Left lung (tissue), 10 donors: ENCODE data around the gene RGS3. TPM values are rescaled to one million over a fixed set of nuclear protein-coding genes. Genes with fewer than 3 reads are reported as not detected.

Experiments
- ATAC-seq: fragments of 200-7000 bp; cut with Tn5 transposase; one replicate; pipeline ENCODE4 v1.9.1; 2020; ENCODE audit warnings: moderate library complexity
- DNase-seq, 4 donors: peaks; one replicate each; pipeline ENCODE4 v3.0.0-alpha.2; 2013 to 2020
- H3K27ac ChIP-seq, 2 donors: fragments of 200-600 bp; sonication (generic) in 1 of 2; one replicate each; pipeline versions ENCODE4 v1.5.0 to v1.8.0; 2020 to 2021
- H3K27me3 ChIP-seq, 2 donors: fragments of 200-600 bp; sonication (generic) in 1 of 2; one replicate each; pipeline versions ENCODE4 v1.5.0 to v1.8.0; 2020 to 2021
- H3K36me3 ChIP-seq, 2 donors: fragments of 200-600 bp; sonication (generic) in 1 of 2; one replicate each; pipeline versions ENCODE4 v1.5.0 to v1.8.0; 2020 to 2021
- H3K4me1 ChIP-seq, 2 donors: fragments of 200-600 bp; one replicate each; pipeline ENCODE4 v1.8.0; 2021
- H3K4me3 ChIP-seq, 2 donors: fragments of 200-600 bp; sonication (generic) in 1 of 2; one replicate each; pipeline versions ENCODE4 v1.5.0 to v1.8.0; 2020 to 2021; ENCODE audit warnings: mild to moderate bottlenecking in 1 of 2
- H3K9me3 ChIP-seq, 2 donors: fragments of 200-600 bp; sonication (generic) in 1 of 2; one replicate each; pipeline versions ENCODE4 v1.5.0 to v1.8.0; 2020 to 2021
- CTCF ChIP-seq, 2 donors: fragments of 200-600 bp; sonication (generic) in 1 of 2; IDR thresholded peaks; one replicate each; pipeline versions ENCODE4 v1.5.0 to v1.8.0; 2021; ENCODE audit warnings: antibody characterized with exemption in 2 of 2
- intact Hi-C, 2 donors: fragments of 100-400 bp; cut with DNase I; formaldehyde crosslinking; loops; one replicate each; pipeline versions ENCODE4 v1.11.2 to v1.14.2; 2022
- polyA plus RNA-seq, 6 donors: library from polyadenylated mRNA; unstranded; fragments of 120-200 nt; gene quantifications; one replicate each; pipeline ENCODE4 v1.2.1, GENCODE V29; 2013; ENCODE audit not compliant: insufficient read length in 6 of 6
- total RNA-seq, 2 donors: library from RNA; stranded (reverse); fragmentation: NEBNext Ultra II Directional; extraction: Animal tissue kit (Norgen Biotek cat#: 25700); gene quantifications; one replicate each; pipeline ENCODE4 v1.2.1, GENCODE V29; 2021
- donor health status: DM: no; HTN: yes; CAD: no.
- donor health status: DM: no; HTN: no; CAD: no.

The RGS3 gene
- total and polyA plus RNA-seq, 8 donors: 69.6 to 96.9 (median 77.4) TPM

- peak in 3 of 4 donors; percentile 61 to 88 (median 75) for DNase-seq
- peak; percentile 68 for ATAC-seq
- no peak overlapping the region for H3K27ac ChIP-seq
Observed at GRCh38 chr9:113602126-113603047, 138.9 kb downstream of the RGS3 start.

DNA sequence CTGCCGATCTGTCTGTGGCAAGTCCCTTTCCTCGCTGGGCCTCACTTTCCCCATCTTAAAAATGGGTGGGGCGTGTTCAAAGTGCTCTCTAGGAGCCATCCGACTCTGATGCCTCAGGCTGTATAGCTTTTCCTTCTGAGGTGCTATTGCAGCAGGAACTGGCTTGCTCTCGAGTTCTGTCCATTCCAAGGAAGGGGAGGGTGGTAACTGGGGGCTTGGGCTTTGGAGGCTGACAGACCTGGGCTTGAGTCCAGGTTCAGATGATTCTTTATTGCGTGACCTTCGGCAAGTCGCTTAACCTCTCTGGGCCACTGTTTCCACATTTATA lies 139.5 kb downstream of the RGS3 start:
- ATAC-seq (no peak), DNase-seq (no peak)
- no peak for TF ChIP-seq CTCF (IDR thresholded peaks at IDR 0.05)
- Histone ChIP-seq H3K27me3 (no peaks in the 10 kb centered on the region), H3K4me1 (peaks cover 13 to 28% of the 10 kb centered on the region in 2 donors), H3K27ac (no peak overlapping the region), H3K4me3 (no peak overlapping the region), H3K9me3 (no peaks in the 10 kb centered on the region), H3K36me3 (peaks cover 0 to 12% of the 10 kb centered on the region in 2 donors)
- intact Hi-C loops: no loop called here

More at GRCh38 chr9:113602126-113603047, 138.9 kb downstream of the RGS3 start:
- H3K27me3 ChIP-seq: no peaks in the 10 kb centered on the region
- no peaks in the 10 kb centered on the region for H3K9me3 ChIP-seq
- peaks cover 0 to 18% of the 10 kb centered on the region in 2 donors for H3K36me3 ChIP-seq
- no peak for TF ChIP-seq CTCF (IDR thresholded peaks at IDR 0.05)
- no peak overlapping the region for H3K4me3 ChIP-seq
- H3K4me1 ChIP-seq: peaks cover 18 to 35% of the 10 kb centered on the region in 2 donors
- intact Hi-C loops: no loop called here

GRCh38 chr9:113603773-113604172 lies 140.2 kb downstream of the RGS3 start:
- H3K4me3 ChIP-seq: no peak overlapping the region
- no peak for DNase-seq
- intact Hi-C loops: no loop called here
- no peaks in the 10 kb centered on the region for H3K27me3 ChIP-seq
- no peak overlapping the region for H3K27ac ChIP-seq
- H3K36me3 ChIP-seq: peaks cover 0 to 5% of the 10 kb centered on the region in 2 donors
- no peaks in the 10 kb centered on the region for H3K9me3 ChIP-seq
- H3K4me1 ChIP-seq: peaks cover 13 to 23% of the 10 kb centered on the region in 2 donors
- TF ChIP-seq CTCF (IDR thresholded peaks at IDR 0.05): no peak
- ATAC-seq: no peak

DNA sequence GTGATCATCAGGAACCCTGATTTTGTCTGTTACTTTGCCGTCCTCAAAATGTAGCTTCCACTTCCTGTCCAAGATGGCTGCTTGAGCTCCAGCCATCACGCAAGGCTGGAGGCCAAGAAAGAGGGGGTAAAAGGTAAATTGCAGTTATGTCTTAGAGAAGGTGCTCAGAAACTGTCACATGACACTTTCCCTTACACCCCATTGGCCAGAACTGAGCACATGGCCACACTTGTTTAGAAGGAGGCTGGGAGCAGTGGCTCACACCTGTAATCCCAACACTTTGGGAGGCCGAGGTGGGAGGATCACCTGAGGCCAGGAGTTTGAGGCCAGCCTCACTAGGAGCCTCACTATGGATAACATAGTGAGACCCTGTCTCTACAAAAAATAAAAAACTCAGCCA lies 140.9 kb downstream of the RGS3 start:
- peaks cover 10 to 23% of the 10 kb centered on the region in 2 donors for H3K4me1 ChIP-seq
- H3K9me3 ChIP-seq: no peaks in the 10 kb centered on the region
- no peaks in the 10 kb centered on the region for H3K36me3 ChIP-seq
- H3K27me3 ChIP-seq: no peaks in the 10 kb centered on the region
- ATAC-seq: no peak
- intact Hi-C loops: no loop called here
- H3K27ac ChIP-seq: no peak overlapping the region
- no peak overlapping the region for H3K4me3 ChIP-seq
- TF ChIP-seq CTCF (IDR thresholded peaks at IDR 0.05): no peak
- DNase-seq: no peak

GRCh38 chr9:113606510-113606909 lies 143.0 kb downstream of the RGS3 start:
- intact Hi-C loops: no loop called here
- Histone ChIP-seq H3K4me3 (no peak overlapping the region), H3K4me1 (peaks cover 14 to 26% of the 10 kb centered on the region in 2 donors), H3K9me3 (no peaks in the 10 kb centered on the region), H3K36me3 (no peaks in the 10 kb centered on the region), H3K27me3 (no peaks in the 10 kb centered on the region), H3K27ac (no peak overlapping the region)
- TF ChIP-seq CTCF (IDR thresholded peaks at IDR 0.05): no peak
- DNase-seq: no peak
- ATAC-seq: no peak
